ENCODE results near the gene POLR2L. TPM values are rescaled to one million over a fixed set of nuclear protein-coding genes. Genes with fewer than 3 reads are reported as not detected.

POLR2L gene
- total and polyA plus RNA-seq, 2 of the 13 experiments (the other 11 are each of a cell fraction or from before 2014, with no cell fraction given), result 104 to 114 TPM

DNA sequence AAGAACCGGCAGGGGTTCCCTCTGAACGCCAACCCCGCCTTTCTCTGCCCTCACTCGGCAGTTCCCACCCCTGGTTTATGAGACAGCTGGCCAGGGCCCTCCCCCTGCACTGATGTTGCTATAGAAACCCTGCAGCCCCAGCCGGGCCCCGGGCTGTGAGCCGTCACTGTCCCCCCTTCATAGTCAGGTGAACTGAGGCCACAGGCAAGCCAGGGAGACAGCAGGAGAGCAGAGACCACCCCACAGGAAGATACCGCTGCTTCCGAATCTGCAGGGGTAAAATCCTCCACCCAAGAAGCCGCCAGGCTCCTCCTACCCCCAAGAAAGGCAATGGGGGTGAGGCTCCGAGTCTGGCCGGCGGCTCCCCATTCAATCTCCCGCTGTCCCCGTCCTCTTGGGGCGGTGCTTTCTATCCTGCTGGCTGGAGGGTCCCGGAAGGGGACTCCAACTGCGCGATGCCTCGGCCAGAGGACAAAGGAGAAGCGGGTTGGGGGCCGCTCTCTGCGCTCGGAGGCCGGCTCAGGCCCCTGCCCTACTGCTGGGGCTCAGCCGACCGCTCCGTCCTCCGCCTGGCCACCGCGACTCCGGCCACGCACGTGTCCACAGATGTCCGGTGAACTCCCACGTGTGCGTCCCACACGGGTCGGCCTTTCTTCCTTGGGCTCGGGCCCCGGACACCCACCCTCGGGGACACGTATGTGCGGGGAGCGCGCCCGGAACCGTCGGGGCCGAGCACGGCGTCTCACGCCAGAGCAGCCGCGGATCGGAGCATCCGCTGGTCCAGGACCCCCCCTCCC is 44.8 kb downstream of the POLR2L start (continued):
- TF ChIP-seq, protein P1, sequence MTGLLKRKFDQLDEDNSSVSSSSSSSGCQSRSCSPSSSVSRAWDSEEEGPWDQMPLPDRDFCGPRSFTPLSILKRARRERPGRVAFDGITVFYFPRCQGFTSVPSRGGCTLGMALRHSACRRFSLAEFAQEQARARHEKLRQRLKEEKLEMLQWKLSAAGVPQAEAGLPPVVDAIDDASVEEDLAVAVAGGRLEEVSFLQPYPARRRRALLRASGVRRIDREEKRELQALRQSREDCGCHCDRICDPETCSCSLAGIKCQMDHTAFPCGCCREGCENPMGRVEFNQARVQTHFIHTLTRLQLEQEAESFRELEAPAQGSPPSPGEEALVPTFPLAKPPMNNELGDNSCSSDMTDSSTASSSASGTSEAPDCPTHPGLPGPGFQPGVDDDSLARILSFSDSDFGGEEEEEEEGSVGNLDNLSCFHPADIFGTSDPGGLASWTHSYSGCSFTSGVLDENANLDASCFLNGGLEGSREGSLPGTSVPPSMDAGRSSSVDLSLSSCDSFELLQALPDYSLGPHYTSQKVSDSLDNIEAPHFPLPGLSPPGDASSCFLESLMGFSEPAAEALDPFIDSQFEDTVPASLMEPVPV (CRISPR knock-in tag; IDR thresholded peaks at IDR 0.05), result no peak; the same call in 1 of the 2 replicates
- TF ChIP-seq SP1 (IDR thresholded peaks at IDR 0.05), result no peak
- no peak for TF ChIP-seq SP1 (CRISPR knock-in tag; IDR thresholded peaks at IDR 0.05)
- TF ChIP-seq, protein P2, sequence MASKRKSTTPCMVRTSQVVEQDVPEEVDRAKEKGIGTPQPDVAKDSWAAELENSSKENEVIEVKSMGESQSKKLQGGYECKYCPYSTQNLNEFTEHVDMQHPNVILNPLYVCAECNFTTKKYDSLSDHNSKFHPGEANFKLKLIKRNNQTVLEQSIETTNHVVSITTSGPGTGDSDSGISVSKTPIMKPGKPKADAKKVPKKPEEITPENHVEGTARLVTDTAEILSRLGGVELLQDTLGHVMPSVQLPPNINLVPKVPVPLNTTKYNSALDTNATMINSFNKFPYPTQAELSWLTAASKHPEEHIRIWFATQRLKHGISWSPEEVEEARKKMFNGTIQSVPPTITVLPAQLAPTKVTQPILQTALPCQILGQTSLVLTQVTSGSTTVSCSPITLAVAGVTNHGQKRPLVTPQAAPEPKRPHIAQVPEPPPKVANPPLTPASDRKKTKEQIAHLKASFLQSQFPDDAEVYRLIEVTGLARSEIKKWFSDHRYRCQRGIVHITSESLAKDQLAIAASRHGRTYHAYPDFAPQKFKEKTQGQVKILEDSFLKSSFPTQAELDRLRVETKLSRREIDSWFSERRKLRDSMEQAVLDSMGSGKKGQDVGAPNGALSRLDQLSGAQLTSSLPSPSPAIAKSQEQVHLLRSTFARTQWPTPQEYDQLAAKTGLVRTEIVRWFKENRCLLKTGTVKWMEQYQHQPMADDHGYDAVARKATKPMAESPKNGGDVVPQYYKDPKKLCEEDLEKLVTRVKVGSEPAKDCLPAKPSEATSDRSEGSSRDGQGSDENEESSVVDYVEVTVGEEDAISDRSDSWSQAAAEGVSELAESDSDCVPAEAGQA (IDR thresholded peaks at IDR 0.05; ENCODE audit: low read depth), result no peak
- TF ChIP-seq, protein P2 (CRISPR knock-in tag; IDR thresholded peaks at IDR 0.05; ENCODE audit: borderline replicate concordance), result no peak
- TF ChIP-seq ZKSCAN1 (IDR thresholded peaks at IDR 0.05; ENCODE audit: low read length), result no peak
- 0 out of 2 replicates have a peak, but pooled peaks have one; percentile 35 for TF ChIP-seq HNRNPL (IDR thresholded peaks at IDR 0.05; ENCODE audit: low read depth, low read length)
- TF ChIP-seq, protein P3, sequence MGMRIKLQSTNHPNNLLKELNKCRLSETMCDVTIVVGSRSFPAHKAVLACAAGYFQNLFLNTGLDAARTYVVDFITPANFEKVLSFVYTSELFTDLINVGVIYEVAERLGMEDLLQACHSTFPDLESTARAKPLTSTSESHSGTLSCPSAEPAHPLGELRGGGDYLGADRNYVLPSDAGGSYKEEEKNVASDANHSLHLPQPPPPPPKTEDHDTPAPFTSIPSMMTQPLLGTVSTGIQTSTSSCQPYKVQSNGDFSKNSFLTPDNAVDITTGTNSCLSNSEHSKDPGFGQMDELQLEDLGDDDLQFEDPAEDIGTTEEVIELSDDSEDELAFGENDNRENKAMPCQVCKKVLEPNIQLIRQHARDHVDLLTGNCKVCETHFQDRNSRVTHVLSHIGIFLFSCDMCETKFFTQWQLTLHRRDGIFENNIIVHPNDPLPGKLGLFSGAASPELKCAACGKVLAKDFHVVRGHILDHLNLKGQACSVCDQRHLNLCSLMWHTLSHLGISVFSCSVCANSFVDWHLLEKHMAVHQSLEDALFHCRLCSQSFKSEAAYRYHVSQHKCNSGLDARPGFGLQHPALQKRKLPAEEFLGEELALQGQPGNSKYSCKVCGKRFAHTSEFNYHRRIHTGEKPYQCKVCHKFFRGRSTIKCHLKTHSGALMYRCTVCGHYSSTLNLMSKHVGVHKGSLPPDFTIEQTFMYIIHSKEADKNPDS (CRISPR knock-in tag; IDR thresholded peaks at IDR 0.05), result no peak; the same call in 1 of the 2 replicates
- TF ChIP-seq ZNF335 (CRISPR knock-in tag; IDR thresholded peaks at IDR 0.05), result no peak
- no peak for TF ChIP-seq NFATC3 (CRISPR knock-in tag; IDR thresholded peaks at IDR 0.05)
- TF ChIP-seq ZNF768 (CRISPR knock-in tag; IDR thresholded peaks at IDR 0.05), result no peak
- TF ChIP-seq ZNF274 (CRISPR knock-in tag; IDR thresholded peaks at IDR 0.05), result no peak; the same call in 1 of the 2 replicates
- TF ChIP-seq PAX8 (CRISPR knock-in tag; IDR thresholded peaks at IDR 0.05; ENCODE audit: borderline replicate concordance), result 0 out of 2 replicates have a peak, but pooled peaks have one; percentile 24
- TF ChIP-seq ZNF563 (CRISPR knock-in tag; IDR thresholded peaks at IDR 0.05), result no peak
- TF ChIP-seq, protein P4, sequence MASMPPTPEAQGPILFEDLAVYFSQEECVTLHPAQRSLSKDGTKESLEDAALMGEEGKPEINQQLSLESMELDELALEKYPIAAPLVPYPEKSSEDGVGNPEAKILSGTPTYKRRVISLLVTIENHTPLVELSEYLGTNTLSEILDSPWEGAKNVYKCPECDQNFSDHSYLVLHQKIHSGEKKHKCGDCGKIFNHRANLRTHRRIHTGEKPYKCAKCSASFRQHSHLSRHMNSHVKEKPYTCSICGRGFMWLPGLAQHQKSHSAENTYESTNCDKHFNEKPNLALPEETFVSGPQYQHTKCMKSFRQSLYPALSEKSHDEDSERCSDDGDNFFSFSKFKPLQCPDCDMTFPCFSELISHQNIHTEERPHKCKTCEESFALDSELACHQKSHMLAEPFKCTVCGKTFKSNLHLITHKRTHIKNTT (CRISPR knock-in tag; IDR thresholded peaks at IDR 0.05), result no peak
- TF ChIP-seq, protein P5, sequence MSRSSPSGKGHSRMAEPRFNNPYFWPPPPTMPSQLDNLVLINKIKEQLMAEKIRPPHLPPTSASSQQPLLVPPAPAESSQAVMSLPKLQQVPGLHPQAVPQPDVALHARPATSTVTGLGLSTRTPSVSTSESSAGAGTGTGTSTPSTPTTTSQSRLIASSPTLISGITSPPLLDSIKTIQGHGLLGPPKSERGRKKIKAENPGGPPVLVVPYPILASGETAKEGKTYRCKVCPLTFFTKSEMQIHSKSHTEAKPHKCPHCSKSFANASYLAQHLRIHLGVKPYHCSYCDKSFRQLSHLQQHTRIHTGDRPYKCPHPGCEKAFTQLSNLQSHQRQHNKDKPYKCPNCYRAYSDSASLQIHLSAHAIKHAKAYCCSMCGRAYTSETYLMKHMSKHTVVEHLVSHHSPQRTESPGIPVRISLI (CRISPR knock-in tag; IDR thresholded peaks at IDR 0.05; ENCODE audit: borderline replicate concordance), result peak; percentile 27; the same call in 1 of the 2 replicates
- no peak for TF ChIP-seq ZNF20 (CRISPR knock-in tag; IDR thresholded peaks at IDR 0.05)
